ENCODE results near the gene CDPF1.

DNA sequence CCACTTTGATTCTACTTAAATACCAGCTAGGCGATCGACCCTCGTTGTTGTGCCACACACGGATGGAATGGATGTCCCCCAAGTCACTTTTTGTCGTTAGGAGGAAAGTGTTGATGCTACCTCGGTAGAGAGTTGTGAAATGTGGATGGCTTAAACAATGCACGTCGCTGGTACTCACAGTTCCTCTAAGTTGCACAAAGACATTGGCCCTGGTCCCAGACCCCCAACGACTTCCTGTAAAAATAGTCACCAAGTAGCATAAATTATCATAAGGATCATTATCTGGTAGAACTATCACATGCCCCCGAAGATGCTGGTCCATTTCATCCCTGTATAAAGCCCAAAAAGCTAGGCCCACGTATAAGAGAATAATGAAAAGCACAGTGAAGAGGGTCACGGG, 9.3 kb upstream of the CDPF1 start:
- TF ChIP-seq POLR2A (IDR thresholded peaks at IDR 0.05; ENCODE audit: borderline replicate concordance, extremely low read depth, insufficient read depth, insufficient read length) (no peak), ZNF274 (IDR thresholded peaks at IDR 0.05; ENCODE audit: low read depth, low read length) (no peak), SRF (IDR thresholded peaks at IDR 0.05; ENCODE audit: low read depth) (no peak)
- TF ChIP-seq, protein P1, sequence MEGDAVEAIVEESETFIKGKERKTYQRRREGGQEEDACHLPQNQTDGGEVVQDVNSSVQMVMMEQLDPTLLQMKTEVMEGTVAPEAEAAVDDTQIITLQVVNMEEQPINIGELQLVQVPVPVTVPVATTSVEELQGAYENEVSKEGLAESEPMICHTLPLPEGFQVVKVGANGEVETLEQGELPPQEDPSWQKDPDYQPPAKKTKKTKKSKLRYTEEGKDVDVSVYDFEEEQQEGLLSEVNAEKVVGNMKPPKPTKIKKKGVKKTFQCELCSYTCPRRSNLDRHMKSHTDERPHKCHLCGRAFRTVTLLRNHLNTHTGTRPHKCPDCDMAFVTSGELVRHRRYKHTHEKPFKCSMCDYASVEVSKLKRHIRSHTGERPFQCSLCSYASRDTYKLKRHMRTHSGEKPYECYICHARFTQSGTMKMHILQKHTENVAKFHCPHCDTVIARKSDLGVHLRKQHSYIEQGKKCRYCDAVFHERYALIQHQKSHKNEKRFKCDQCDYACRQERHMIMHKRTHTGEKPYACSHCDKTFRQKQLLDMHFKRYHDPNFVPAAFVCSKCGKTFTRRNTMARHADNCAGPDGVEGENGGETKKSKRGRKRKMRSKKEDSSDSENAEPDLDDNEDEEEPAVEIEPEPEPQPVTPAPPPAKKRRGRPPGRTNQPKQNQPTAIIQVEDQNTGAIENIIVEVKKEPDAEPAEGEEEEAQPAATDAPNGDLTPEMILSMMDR (IDR thresholded peaks at IDR 0.05 in 2 of 3, conservative IDR thresholded peaks at IDR 0.05 in 1 of 3; ENCODE audit: borderline replicate concordance in 1 of 3, insufficient read depth in 1 of 3, low read depth in 2 of 3, low read length in 2 of 3), result no peak

All from HCT116 (cell line).